Endothelial cell of umbilical vein (primary cell): ENCODE measurements around the gene COG5.

Experiments used
- EZH2 ChIP-seq: IDR thresholded peaks from 2 replicates; pipeline ENCODE4 v1.6.1; 2012; ENCODE audit warnings: borderline replicate concordance, low read depth, mild to moderate bottlenecking, moderate library complexity, low read length, inconsistent platforms; ENCODE audit not compliant: severe bottlenecking
- POLR2AphosphoS5 ChIP-seq: IDR thresholded peaks from 2 replicates; pipeline ENCODE4 v1.6.1; 2012; ENCODE audit warnings: low read depth, mild to moderate bottlenecking, control low read depth, low read length, moderate library complexity; ENCODE audit not compliant: insufficient read depth
- TF ChIP-seq, protein P1 (sequence below), 2 donors: IDR thresholded peaks; 1 replicate in 1 of 2; 2 replicates in 1 of 2; pipeline ENCODE4 v1.5.1; 2011; ENCODE audit warnings: low read length in 2 of 2, mild to moderate bottlenecking in 2 of 2, moderate library complexity in 2 of 2, control low read depth in 1 of 2, inconsistent platforms in 1 of 2, low read depth in 1 of 2; ENCODE audit not compliant: insufficient read depth in 1 of 2; ENCODE audit errors: extremely low read depth in 1 of 2
- TF ChIP-seq, protein P2 (sequence below): IDR thresholded peaks from 2 replicates; pipeline ENCODE4 v1.6.1; 2011; ENCODE audit not compliant: insufficient read depth, insufficient read length

DNA sequence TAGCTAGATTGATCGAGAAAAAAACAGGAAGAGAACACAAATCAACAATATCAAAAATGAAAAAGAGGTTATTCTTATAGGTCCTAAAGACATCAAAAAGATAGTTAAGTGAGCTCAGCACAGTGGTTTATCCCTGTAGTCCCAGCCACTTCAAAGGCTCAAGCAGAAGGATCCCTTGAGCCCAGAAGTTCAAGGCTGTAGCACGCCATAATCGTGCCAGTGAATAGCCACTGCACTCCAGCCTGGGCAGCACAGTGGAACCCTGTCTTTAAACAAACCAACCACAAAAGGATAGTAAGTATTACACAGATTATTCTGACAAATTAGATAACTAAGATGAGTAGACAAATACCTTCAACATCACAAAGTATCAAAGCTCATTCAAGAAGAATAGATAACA is 311.8 kb downstream of the COG5 start:
- TF ChIP-seq, protein P1, sequence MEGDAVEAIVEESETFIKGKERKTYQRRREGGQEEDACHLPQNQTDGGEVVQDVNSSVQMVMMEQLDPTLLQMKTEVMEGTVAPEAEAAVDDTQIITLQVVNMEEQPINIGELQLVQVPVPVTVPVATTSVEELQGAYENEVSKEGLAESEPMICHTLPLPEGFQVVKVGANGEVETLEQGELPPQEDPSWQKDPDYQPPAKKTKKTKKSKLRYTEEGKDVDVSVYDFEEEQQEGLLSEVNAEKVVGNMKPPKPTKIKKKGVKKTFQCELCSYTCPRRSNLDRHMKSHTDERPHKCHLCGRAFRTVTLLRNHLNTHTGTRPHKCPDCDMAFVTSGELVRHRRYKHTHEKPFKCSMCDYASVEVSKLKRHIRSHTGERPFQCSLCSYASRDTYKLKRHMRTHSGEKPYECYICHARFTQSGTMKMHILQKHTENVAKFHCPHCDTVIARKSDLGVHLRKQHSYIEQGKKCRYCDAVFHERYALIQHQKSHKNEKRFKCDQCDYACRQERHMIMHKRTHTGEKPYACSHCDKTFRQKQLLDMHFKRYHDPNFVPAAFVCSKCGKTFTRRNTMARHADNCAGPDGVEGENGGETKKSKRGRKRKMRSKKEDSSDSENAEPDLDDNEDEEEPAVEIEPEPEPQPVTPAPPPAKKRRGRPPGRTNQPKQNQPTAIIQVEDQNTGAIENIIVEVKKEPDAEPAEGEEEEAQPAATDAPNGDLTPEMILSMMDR (IDR thresholded peaks at IDR 0.05; ENCODE audit: extremely low read depth in 1 of 2, insufficient read depth in 1 of 2, low read depth in 1 of 2, low read length in 2 of 2): no peak
- TF ChIP-seq, protein P2, sequence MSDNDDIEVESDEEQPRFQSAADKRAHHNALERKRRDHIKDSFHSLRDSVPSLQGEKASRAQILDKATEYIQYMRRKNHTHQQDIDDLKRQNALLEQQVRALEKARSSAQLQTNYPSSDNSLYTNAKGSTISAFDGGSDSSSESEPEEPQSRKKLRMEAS: no peak
- TF ChIP-seq POLR2AphosphoS5: no peak
- TF ChIP-seq EZH2: no peak
